NT2/D1 (cell line): ENCODE data around the gene RHOT2.
A peak's percentile ranks its signal among the peaks of the same experiment; 100 is the strongest.

Experiments
- DNase-seq: peaks from one replicate; pipeline ENCODE4 v3.0.0-alpha.2; 2011; ENCODE audit warnings: low read depth, low spot score
- H3K27me3 ChIP-seq: 2 replicates; pipeline ENCODE4 v1.6.0; 2011; ENCODE audit warnings: mild to moderate bottlenecking; ENCODE audit not compliant: insufficient read length, insufficient read depth
- H3K36me3 ChIP-seq: 2 replicates; pipeline ENCODE4 v1.6.1; 2011; ENCODE audit warnings: mild to moderate bottlenecking, low read length, mixed read lengths; ENCODE audit not compliant: insufficient read depth, insufficient read length
- H3K4me1 ChIP-seq: 2 replicates; pipeline ENCODE4 v1.5.1; 2011; ENCODE audit not compliant: insufficient read depth, insufficient read length
- H3K4me3 ChIP-seq: 2 replicates; pipeline ENCODE4 v1.5.1; 2011; ENCODE audit warnings: low read depth; ENCODE audit not compliant: insufficient read length
- H3K9ac ChIP-seq: 2 replicates; pipeline ENCODE4 v1.6.0; 2011; ENCODE audit warnings: low read depth; ENCODE audit not compliant: insufficient read length
- H3K9me3 ChIP-seq: 2 replicates; pipeline ENCODE4 v1.5.1; 2011; ENCODE audit warnings: mild to moderate bottlenecking, low read length; ENCODE audit not compliant: insufficient read depth
- SUZ12 ChIP-seq: IDR thresholded peaks from 2 replicates; pipeline ENCODE4 v1.6.1; 2011; ENCODE audit not compliant: insufficient read length, insufficient read depth; ENCODE audit errors: extremely low read depth
- YY1 ChIP-seq: IDR thresholded peaks from 2 replicates; pipeline ENCODE4 v1.6.1; 2011; ENCODE audit not compliant: insufficient read length, insufficient read depth
- ZNF274 ChIP-seq: IDR thresholded peaks from 2 replicates; pipeline ENCODE4 v1.6.1; 2011; ENCODE audit warnings: mild to moderate bottlenecking, low read depth, low read length

Gene RHOT2

GRCh38 chr16:704047-704446 lies 36.1 kb downstream of the RHOT2 start:
- Histone ChIP-seq H3K27me3 (peaks cover 97% of the 10 kb centered on the region), H3K4me3 (no peak overlapping the region), H3K9me3 (no peaks in the 10 kb centered on the region), H3K9ac (no peak overlapping the region), H3K36me3 (no peaks in the 10 kb centered on the region), H3K4me1 (peaks cover 22% of the 10 kb centered on the region)
- TF ChIP-seq SUZ12 (no peak), ZNF274 (no peak), YY1 (no peak)
- DNase-seq, result no peak

DNA sequence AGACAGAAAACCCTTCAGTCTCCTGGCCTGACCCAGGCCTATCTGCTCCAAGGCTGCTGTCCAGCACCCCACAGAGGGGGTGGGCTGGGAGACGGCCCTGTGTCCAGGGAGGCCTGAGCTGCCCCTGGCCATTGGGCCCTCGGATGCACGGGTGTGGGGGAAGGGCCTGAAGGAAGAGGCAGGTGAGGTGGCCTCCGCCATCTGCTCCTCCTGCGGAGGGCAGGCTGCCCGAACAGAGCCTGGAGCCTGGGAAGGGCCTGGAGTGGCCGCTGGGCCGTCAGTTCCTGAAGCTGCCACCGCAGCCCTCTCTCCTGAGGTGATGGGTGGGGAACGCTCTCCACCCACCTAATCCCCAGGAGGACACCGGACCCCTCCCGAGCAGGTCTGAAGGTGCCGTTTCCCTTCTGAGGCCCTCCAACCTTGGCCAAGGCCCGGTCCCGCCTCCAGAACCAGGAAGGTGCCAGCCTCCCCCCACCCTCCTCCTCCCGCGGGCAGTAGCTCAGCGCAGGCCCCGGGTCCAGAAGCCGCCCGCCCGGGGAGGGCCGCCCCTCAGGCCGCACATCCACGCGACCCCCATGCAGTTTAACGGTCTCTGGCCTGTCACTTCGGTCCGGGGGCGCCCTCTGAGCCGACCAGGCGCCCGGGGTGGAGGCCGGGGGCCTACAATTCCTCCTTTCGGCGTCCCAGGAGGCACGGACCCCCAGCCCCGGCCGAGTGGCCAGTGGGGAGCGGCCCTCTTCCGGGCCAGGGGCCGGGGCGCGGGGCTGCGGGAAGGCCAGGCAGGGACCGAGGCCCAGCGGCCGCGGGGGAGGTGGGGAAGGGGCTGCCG lies 36.8 kb downstream of the RHOT2 start:
- Histone ChIP-seq H3K36me3 (no peaks in the 10 kb centered on the region), H3K27me3 (peaks cover 97% of the 10 kb centered on the region), H3K4me1 (peaks cover 23% of the 10 kb centered on the region), H3K4me3 (peak overlapping the region; percentile 24), H3K9me3 (no peaks in the 10 kb centered on the region), H3K9ac (peak overlapping the region; percentile 56)
- TF ChIP-seq YY1 (no peak), SUZ12 (no peak), ZNF274 (no peak)
- no peak for DNase-seq

- peaks cover 32% of the 10 kb centered on the region for H3K4me1 ChIP-seq
- no peaks in the 10 kb centered on the region for H3K9me3 ChIP-seq
- H3K4me3 ChIP-seq, result peak within 1 kb of the TSS; percentile 50
- no peak for DNase-seq
- H3K27me3 ChIP-seq, result peaks cover 97% of the 10 kb centered on the region
- H3K36me3 ChIP-seq, result no peaks in the 10 kb centered on the region
- peak within 1 kb of the TSS; percentile 70 for H3K9ac ChIP-seq
- TF ChIP-seq ZNF274 (no peak), SUZ12 (no peak), YY1 (no peak)
Observed at GRCh38 chr16:705431-706188, 37.7 kb downstream of the RHOT2 start, which contains the start of gene FBXL16. Gene FBXL16, minus strand, starts transcription at chr16:705801. Its CDS starts 8,396 bp downstream, at chr16:697405.

GRCh38 chr16:706189-707061 lies 38.5 kb downstream of the RHOT2 start:
- Histone ChIP-seq H3K9ac (peak overlapping the region; percentile 56), H3K4me3 (peak overlapping the region; percentile 24), H3K36me3 (no peaks in the 10 kb centered on the region), H3K27me3 (peaks cover 97% of the 10 kb centered on the region), H3K9me3 (no peaks in the 10 kb centered on the region), H3K4me1 (peaks cover 35% of the 10 kb centered on the region)
- TF ChIP-seq YY1 (no peak), SUZ12 (peak; percentile 41), ZNF274 (no peak)
- no peak for DNase-seq

DNA sequence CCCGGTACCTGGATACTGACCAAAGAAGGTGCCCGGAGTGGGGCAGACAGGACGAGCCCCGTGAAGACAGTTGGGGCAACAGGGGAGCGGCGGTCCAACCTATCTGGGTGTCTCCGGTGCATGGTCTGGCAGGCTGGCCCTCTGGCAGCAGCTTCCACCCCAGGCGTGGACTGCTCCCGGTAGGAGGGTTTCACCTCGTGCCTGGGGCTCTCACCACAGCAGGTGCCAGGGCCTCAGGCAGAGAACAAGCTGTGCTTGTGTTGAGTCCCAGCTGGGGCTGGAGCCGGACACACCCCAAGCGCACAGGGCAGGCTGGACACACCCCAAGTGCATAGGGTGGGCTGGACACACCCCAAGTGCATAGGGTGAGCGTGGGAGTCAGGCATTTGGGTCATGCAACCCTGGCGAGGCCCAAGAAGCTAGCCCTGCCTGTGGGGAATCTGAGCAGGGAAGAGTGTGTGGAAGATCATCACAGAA lies 39.2 kb downstream of the RHOT2 start:
- Histone ChIP-seq H3K9ac (no peak overlapping the region), H3K4me3 (no peak overlapping the region), H3K9me3 (no peaks in the 10 kb centered on the region), H3K27me3 (peaks cover 93% of the 10 kb centered on the region), H3K4me1 (peaks cover 32% of the 10 kb centered on the region), H3K36me3 (no peaks in the 10 kb centered on the region)
- no peak for TF ChIP-seq YY1
- no peak for TF ChIP-seq SUZ12
- TF ChIP-seq ZNF274, result no peak
- DNase-seq, result no peak

DNA sequence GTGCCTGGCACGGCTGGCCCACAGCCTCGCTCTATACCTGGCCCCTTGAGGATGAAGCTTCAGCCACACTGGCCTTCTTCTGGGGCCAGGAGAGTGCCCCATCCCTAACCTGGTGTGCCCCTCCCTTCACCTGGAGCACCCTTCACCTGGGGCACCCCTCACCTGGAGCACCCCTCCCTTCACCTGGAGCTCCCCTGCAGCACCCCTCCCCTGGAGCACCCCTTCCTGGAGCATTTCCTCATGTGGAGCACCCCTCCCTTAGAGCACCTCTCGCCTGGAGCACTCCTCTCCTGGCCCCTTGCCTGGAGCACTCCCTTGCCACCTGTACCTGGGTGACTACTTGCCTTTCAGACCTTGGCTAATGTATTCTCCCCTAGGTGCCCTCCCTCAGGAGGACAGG lies 40.1 kb downstream of the RHOT2 start:
- H3K9ac ChIP-seq, result no peak overlapping the region
- H3K27me3 ChIP-seq, result peaks cover 84% of the 10 kb centered on the region
- peaks cover 30% of the 10 kb centered on the region for H3K4me1 ChIP-seq
- no peak for DNase-seq
- no peak overlapping the region for H3K4me3 ChIP-seq
- TF ChIP-seq SUZ12, result no peak
- TF ChIP-seq ZNF274, result no peak
- TF ChIP-seq YY1, result no peak
- H3K9me3 ChIP-seq, result no peaks in the 10 kb centered on the region
- H3K36me3 ChIP-seq, result no peaks in the 10 kb centered on the region
